Nephron progenitor cell (in vitro differentiated cells): ENCODE results near the gene KIF18B.

Experiments used
- DNase-seq: peaks from one replicate; pipeline ENCODE4 v3.0.0; 2021
- H3K27ac Mint-ChIP-seq: 2 replicates; pipeline ENCODE4 v1.8.0; 2021; ENCODE audit warnings: mild to moderate bottlenecking, moderate library complexity, mixed read lengths
- H3K27me3 Mint-ChIP-seq: 2 replicates; pipeline ENCODE4 v1.8.0; 2021; ENCODE audit warnings: mild to moderate bottlenecking, low read depth, mixed read lengths; ENCODE audit not compliant: poor library complexity
- H3K36me3 Mint-ChIP-seq: 2 replicates; pipeline ENCODE4 v1.8.0; 2021; ENCODE audit warnings: low read depth, mixed read lengths
- H3K4me1 Mint-ChIP-seq: 2 replicates; pipeline ENCODE4 v1.8.0; 2021; ENCODE audit warnings: mixed read lengths
- H3K4me3 Mint-ChIP-seq: 2 replicates; pipeline ENCODE4 v1.8.0; 2021; ENCODE audit warnings: mild to moderate bottlenecking, moderate library complexity, mixed read lengths
- H3K9me3 Mint-ChIP-seq: 2 replicates; pipeline ENCODE4 v1.8.0; 2021; ENCODE audit warnings: mild to moderate bottlenecking, moderate library complexity, mixed read lengths
- CTCF ChIP-seq: fragments of 200-600 bp; sonication (generic); IDR thresholded peaks from 2 replicates; pipeline ENCODE4 v1.5.0; 2021; ENCODE audit warnings: antibody characterized with exemption

KIF18B gene

DNA sequence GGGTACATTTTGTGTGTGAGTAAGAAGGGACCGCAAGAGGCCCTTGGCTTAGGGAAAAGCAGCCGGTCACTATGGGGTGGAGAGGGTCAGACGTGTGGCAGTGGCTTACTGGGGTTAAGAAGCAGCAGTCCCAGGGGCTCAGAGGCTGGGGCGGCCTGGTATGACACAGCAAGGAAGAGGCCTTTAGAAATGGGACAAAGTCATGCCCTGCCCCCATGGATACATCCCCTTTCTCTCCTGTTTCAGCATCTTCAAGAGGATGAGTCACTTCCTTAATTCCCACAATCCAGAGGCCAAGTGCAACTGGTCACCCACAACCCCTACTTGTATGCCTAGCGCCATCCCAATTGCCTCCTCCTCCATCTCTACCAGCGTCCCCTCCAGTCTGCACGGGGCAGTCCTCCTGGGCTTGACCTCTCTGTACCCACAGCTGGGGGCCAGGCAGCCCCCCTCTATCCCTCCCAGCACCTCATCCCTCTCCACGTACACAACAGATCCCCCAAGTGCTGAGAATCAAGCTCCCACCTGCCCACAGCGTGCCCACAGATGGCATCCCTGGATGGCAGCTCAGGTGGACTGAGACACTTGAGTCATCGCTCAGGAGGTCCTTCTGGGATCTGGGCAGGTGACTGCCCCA is 41.4 kb downstream of the KIF18B start:
- Mint-ChIP-seq H3K4me1 (peaks cover 19% of the 10 kb centered on the region), H3K27me3 (peaks cover 16% of the 10 kb centered on the region), H3K36me3 (no peaks in the 10 kb centered on the region), H3K4me3 (peak overlapping the region; percentile 18), H3K9me3 (no peaks in the 10 kb centered on the region), H3K27ac (no peak overlapping the region)
- DNase-seq, result no peak
- no peak for TF ChIP-seq CTCF

- Mint-ChIP-seq H3K27ac (no peak overlapping the region), H3K4me1 (peaks cover 19% of the 10 kb centered on the region)
- TF ChIP-seq CTCF, result no peak
Measured at GRCh38 chr17:44905006-44906000, 42.3 kb downstream of the KIF18B start.

GRCh38 chr17:44904001-44904984 is 43.3 kb downstream of the KIF18B start:
- Mint-ChIP-seq H3K4me1 (peaks cover 29% of the 10 kb centered on the region), H3K9me3 (no peaks in the 10 kb centered on the region), H3K4me3 (no peak overlapping the region), H3K27ac (no peak overlapping the region), H3K36me3 (no peaks in the 10 kb centered on the region), H3K27me3 (peaks cover 7% of the 10 kb centered on the region)
- TF ChIP-seq CTCF, result no peak
- no peak for DNase-seq

More at GRCh38 chr17:44905006-44906000, 42.3 kb downstream of the KIF18B start:
- Mint-ChIP-seq H3K27me3 (peaks cover 11% of the 10 kb centered on the region), H3K36me3 (no peaks in the 10 kb centered on the region), H3K4me3 (no peak overlapping the region), H3K9me3 (no peaks in the 10 kb centered on the region)
- no peak for DNase-seq

GRCh38 chr17:44903012-44903685 is 44.4 kb downstream of the KIF18B start:
- no peaks in the 10 kb centered on the region for H3K36me3 Mint-ChIP-seq
- H3K9me3 Mint-ChIP-seq, result no peaks in the 10 kb centered on the region
- no peak for DNase-seq
- H3K4me3 Mint-ChIP-seq, result no peak overlapping the region
- peaks cover 3% of the 10 kb centered on the region for H3K27me3 Mint-ChIP-seq
- H3K27ac Mint-ChIP-seq, result no peak overlapping the region
- TF ChIP-seq CTCF, result no peak
- H3K4me1 Mint-ChIP-seq, result peaks cover 38% of the 10 kb centered on the region

DNA sequence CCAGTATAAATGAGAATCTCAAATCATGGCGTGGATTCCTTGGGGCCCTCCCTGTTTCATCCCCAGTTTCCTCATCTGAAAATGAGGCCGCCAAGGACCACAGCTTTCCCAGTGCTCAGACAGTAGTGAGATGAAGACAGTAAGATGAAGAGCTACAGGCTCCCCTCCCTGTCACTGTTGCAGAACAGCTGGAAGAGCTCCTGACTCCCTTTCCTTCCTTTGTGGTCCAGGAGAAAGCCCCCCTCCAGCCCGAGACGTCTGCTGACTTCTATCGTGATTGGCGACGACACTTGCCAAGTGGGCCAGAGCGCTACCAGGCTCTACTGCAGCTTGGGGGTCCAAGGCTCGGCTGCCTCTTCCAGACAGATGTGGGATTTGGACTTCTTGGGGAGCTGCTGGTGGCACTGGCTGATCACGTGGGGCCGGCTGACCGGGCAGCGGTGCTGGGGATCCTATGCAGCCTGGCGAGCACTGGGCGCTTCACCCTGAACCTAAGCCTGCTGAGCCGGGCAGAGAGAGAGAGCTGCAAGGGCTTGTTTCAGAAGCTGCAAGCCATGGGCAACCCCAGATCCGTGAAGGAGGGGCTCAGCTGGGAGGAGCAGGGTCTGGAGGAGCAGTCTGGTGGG is 45.3 kb downstream of the KIF18B start:
- Mint-ChIP-seq H3K27me3 (peaks cover 3% of the 10 kb centered on the region), H3K4me1 (peaks cover 39% of the 10 kb centered on the region), H3K36me3 (no peaks in the 10 kb centered on the region), H3K4me3 (no peak overlapping the region), H3K9me3 (no peaks in the 10 kb centered on the region), H3K27ac (no peak overlapping the region)
- no peak for TF ChIP-seq CTCF
- DNase-seq, result no peak
